ENCODE measurements around the gene BMPR1B.

- no peak for TF ChIP-seq CTCF (IDR thresholded peaks at IDR 0.05)
- TF ChIP-seq POLR2A (IDR thresholded peaks at IDR 0.05) = no peak
- TF ChIP-seq POLR2AphosphoS5 (IDR thresholded peaks at IDR 0.05) = no peak
- no peak for TF ChIP-seq EP300 (IDR thresholded peaks at IDR 0.05)
These were observed 265.4 kb downstream of the BMPR1B start for GRCh38 chr4:95023110-95023509.
